ENCODE measurements around the gene TMTC4. TPM values are rescaled to one million over a fixed set of nuclear protein-coding genes. Genes with fewer than 3 reads are reported as not detected.

The TMTC4 gene
- total and polyA plus RNA-seq, 2 of the 4 experiments (the other 2 are of a cell fraction) = 8.4 to 14.3 TPM

- no peak overlapping the region for H4K91ac ChIP-seq (ENCODE audit: insufficient read depth, low read depth, low read length)
- TF ChIP-seq POLR2A (IDR thresholded peaks at IDR 0.05; ENCODE audit: low read depth, low read length) (no peak), CHD1 (IDR thresholded peaks at IDR 0.05; ENCODE audit: low read depth, low read length) (no peak), MAZ (IDR thresholded peaks at IDR 0.05; ENCODE audit: borderline replicate concordance, low read depth, low read length) (no peak)
- ChIA-PET CTCF (no interaction called here), POLR2A (ENCODE audit: unreplicated experiment) (no interaction called here)
- DNase-seq = no peak
- no TSS peak for BruUV-seq (replicated peaks)
- no peaks in the 10 kb centered on the region for H3K79me1 ChIP-seq (ENCODE audit: low read depth in 1 of 2, low read length in 2 of 2)
- no peak overlapping the region for H3K4me3 ChIP-seq (ENCODE audit: insufficient read depth, low read depth, low read length)
- no peak for ATAC-seq (ENCODE audit: low read depth)
- in situ Hi-C loops (cut with MboI; ENCODE audit: low sequenced_read_pairs) (no loop called here), dilution Hi-C loops (cut with HindIII; ENCODE audit: low sequenced_read_pairs, unreplicated experiment) (no loop called here), intact Hi-C loops (cut with micrococcal nuclease) (no loop called here)
- H2BK15ac ChIP-seq (ENCODE audit: low read depth, low read length) = no peak overlapping the region
- no peak overlapping the region for H3K18ac ChIP-seq (ENCODE audit: low read depth, low read length)
- no peak overlapping the region for H2BK120ac ChIP-seq (ENCODE audit: low read depth, low read length)
- no peak overlapping the region for H3K23ac ChIP-seq (ENCODE audit: low read depth, low read length)
- H3K9ac ChIP-seq (ENCODE audit: low read depth, low read length) = no peak overlapping the region
- H3K14ac ChIP-seq (replicated peaks; ENCODE audit: low read depth, low read length) = no peak overlapping the region
- H4K5ac ChIP-seq (ENCODE audit: low read depth, low read length) = no peak overlapping the region
- no peak overlapping the region for H3K27ac ChIP-seq (ENCODE audit: insufficient read depth, low read length)
- H2AFZ ChIP-seq (replicated peaks; ENCODE audit: low read length, poor library complexity) = no peak overlapping the region
- no peak overlapping the region for H2AK5ac ChIP-seq (ENCODE audit: low read depth, low read length)
- H3K56ac ChIP-seq (ENCODE audit: extremely low read depth, insufficient read depth, low read length) = no peak overlapping the region
- H3K4me2 ChIP-seq (ENCODE audit: low read depth, low read length) = no peak overlapping the region
- no peak overlapping the region for H4K8ac ChIP-seq (ENCODE audit: low read depth in 2 of 2, low read length in 2 of 2)
- H2BK20ac ChIP-seq (ENCODE audit: low read depth, low read length) = no peak overlapping the region
- H3K4ac ChIP-seq (ENCODE audit: low read depth, low read length) = no peak overlapping the region
- H3K36me3 ChIP-seq (ENCODE audit: control insufficient read depth, insufficient read depth, low read length) = no peaks in the 10 kb centered on the region
- no peak overlapping the region for H2AK9ac ChIP-seq (replicated peaks; ENCODE audit: low read depth, low read length, poor library complexity)
- no peaks in the 10 kb centered on the region for H3K4me1 ChIP-seq (ENCODE audit: control insufficient read depth, insufficient read depth, low read length)
- H2BK5ac ChIP-seq (ENCODE audit: low read depth, low read length, poor library complexity, severe bottlenecking) = no peak overlapping the region
- H3K27me3 ChIP-seq (ENCODE audit: control insufficient read depth, insufficient read depth, low read length) = no peaks in the 10 kb centered on the region
- H3K9me3 ChIP-seq (ENCODE audit: control insufficient read depth, insufficient read depth, low read length) = 0 out of 2 replicates have a peak, but pooled peaks cover 4% of the 10 kb centered on the region
- 0% methylated on average over 1 of the region's 1 CpG; no CpG with 5 or more reads in 1 of the 2 experiments for WGBS, 2 experiments (ENCODE audit: extremely low coverage in 2 of 2, insufficient read length in 1 of 2)
- no peaks in the 10 kb centered on the region for H3K9me1 ChIP-seq (ENCODE audit: insufficient read depth, low read length)
- no peaks in the 10 kb centered on the region for H4K20me1 ChIP-seq (ENCODE audit: insufficient read depth, low read length)
Observed at GRCh38 chr13:100689191-100689590, 14.6 kb upstream of the TMTC4 start.

Measured in IMR-90 (cell line).